ENCODE data around the gene DEDD.
"Not testable (repeated sequence)": the region's sequence is repeated elsewhere in the genome, so short reads cannot be mapped to it uniquely, and the experiment has no call there.

The DEDD gene

DNA sequence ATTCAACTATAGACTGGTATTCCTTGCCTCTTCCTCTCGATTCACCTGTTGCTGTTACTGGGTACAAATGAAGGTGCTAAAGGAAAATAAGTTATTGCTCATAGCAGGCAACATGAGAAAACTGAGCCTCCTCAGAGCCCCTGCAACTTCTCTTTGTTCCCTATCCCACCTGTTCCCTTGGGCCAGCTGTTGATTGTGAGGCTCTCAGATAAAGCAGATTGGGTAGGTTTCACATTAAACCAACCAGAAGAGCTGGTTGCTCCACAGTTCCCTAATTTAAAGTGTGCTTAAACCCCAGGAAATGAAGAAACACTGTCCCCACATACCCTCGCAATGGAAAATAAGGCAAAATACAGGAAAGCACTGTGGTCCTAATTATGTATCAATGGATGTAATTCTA, 4.8 kb downstream of the DEDD start:
- DNase-seq (ENCODE audit: low spot score), result no peak

DNA sequence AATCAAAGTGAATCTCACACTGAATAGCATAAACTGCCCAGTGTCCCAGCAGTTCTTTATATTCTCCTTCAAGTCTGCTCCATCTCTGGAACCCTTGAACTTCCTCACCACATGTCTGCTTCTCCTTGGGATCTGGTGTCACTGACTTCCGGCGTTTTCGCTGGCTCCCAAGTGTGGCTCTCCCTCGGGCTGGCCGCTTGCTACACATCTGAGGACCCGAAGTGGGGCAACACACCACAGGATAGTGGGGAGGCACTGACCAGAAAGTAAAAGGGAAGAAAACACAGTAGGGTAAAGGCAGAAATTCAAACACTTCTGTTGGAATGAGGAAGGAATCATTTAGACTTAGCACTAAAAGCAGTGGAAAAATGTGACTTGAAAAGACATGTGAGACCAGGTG, 9.5 kb downstream of the DEDD start:
- no peak for DNase-seq (ENCODE audit: low spot score)

DNA sequence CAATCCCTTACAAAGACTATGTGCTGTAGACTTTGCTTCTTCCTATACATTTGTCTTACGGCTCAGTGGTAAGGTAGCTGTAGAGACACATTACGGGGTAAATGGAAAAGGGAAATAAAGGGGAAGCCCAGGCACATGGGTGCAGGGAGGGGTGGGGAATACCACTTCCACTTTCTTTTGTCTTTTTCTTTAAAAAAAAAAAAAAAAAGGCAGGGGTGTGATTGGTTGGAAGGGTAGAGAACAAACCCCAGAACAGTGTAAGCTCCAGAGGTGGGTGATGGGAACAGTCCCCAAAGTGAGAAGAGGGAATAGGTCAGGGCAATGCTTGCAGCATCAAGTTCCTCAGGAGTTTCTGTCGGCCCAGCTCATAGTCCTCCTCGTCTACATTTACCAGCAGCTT, 10.6 kb downstream of the DEDD start:
- DNase-seq (ENCODE audit: low spot score), result peak; percentile 31

DNA sequence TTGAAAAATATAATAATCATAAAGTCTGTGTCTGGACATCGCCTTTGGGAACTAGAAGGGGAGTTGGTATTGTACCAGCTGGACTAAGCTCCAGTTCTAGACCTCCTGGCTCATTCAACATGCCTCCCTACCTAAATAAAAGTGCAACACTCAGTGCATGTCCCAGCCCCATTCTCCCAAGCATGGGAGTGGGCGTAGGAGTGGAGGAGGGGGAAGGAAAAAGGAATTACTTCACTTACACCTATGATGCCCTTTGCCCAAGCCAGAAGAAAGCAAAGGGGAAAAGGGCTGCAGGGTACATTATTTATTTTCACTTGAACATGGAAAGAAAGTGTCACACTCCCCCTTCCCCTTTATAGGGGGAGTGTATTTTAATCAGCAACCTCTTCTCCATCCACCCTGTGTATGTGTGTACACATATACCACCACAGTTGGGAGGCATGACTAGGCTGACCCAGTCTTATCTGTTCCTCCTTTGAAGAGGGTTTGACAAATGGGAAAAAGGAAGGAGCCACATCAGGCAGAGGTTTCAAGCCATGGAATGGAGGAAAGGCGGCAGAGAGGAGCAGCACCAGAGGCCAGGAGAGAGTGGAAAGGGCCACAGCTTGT, 11.3 kb downstream of the DEDD start:
- no peak for DNase-seq (ENCODE audit: low spot score)

DNA sequence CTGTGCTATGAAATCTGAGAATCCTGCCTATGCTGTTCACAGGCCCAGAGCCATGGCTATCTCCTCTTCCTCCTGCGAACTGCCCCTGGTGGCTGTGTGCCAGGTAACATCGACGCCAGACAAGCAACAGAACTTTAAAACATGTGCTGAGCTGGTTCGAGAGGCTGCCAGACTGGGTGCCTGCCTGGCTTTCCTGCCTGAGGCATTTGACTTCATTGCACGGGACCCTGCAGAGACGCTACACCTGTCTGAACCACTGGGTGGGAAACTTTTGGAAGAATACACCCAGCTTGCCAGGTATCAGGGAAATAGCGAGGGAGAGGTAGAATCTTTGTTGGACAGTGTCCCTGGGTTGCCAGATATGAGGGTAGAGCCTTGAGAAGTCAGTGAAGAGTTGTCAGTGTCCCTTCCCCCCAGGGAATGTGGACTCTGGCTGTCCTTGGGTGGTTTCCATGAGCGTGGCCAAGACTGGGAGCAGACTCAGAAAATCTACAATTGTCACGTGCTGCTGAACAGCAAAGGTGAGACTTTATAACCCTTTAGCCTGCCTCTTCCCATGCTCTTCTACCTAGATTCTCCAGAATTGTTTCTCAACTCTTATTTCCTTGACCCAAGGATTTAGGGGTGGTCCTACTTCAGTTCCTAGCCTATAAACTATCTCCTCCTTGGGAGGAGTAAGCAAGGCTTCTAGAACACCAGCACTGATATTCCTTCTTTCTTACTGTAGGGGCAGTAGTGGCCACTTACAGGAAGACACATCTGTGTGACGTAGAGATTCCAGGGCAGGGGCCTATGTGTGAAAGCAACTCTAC, 13.2 kb downstream of the DEDD start:
- no peak for DNase-seq (ENCODE audit: low spot score)

DNA sequence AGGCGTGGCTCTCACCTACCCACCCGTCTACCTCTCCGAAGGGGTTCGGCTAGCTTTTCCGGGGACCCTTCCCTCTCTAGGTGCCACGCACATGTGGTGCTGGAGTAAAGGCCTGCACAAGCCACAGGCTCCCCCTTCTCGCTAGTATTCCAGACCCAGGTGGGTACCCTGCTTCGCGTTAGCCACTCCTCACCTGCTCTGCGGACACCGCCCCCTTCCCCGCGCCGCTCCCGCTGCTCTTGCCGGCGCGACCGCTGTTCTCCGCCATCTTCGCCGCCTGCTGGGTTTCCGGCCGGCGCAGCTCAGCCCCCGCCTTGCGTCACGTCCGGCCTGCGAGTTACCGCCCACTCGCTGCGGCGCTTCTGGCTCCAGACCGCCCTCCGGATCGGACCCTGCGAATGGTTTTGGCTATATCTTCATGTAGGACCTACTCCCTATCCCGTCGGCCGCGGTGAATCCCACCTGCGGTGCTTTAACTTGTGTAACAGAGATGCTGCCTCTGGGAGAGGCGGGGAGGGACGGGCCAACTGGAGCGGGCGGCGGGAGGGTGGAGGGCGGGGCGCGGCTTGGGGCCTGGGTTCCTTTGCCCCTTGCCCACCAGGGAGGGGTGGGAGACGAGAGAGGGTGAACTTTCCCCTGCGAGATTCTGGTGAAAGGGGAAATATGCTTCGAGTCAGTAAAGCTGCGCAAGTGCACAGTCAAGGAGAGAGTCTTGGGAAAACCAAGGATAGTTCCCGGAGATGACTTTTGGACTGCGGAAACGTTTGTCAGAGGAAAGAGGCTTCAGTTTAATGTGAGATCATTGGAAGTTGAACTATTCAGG, 14.5 kb downstream of the DEDD start, which contains the start of the genes NIT1 and PFDN2:
NIT1 (plus strand) TSS at position 347 of the 823 bp plus-strand sequence; CDS start at position 419, 72 bp downstream.
PFDN2 (minus strand) TSS at position 279 of the 823 bp plus-strand sequence; CDS start at position 268, 11 bp downstream.
- DNase-seq (ENCODE audit: low spot score), result peak; percentile 84

DNA sequence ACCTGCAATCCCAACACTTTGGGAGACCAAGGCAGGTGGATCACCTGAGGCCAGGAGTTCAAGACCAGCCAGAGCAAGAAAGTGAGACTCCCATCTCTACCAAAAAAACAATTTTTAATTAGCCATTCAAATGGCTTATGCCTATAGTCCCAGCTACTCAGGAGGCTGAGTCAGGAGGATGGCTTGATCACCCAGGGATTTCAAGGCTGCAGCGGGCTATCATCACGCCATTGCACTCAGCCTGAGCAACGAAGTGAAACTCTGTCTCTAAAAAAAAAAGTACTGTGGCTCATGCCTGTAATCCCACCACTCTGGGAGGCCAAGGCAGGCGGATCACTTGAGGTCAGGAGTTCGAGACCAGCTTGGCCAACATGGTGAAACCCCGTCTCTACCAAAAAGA, 16.5 kb downstream of the DEDD start:
- DNase-seq (ENCODE audit: low spot score), result not testable (repeated sequence)

DNA sequence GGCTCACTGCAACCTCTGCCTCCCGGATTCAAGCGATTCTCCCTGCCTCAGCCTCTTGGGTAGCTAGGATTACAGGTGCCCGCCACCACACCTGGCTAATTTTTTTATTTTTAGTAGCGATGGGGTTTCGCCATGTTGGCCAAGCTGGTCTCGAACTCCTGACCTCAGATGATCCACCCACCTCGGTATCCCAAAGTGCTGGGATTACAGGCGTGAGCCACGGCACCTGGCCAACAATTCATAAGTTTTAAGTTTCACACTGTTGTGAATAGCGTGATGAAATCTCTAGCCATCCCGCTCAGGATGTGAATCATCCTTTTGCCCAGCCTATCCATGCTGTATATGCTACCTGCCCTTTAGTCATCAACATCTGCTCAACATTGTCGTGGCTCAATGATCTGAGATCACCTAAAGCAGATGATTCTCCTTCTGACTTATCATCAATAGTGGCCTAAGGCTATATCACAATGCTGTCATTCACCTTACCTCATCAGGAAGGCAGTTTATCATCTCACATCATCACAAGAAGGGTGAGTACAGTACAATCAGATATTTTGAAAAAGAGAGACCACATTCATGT, 17.2 kb downstream of the DEDD start:
- DNase-seq (ENCODE audit: low spot score), result no peak

DNA sequence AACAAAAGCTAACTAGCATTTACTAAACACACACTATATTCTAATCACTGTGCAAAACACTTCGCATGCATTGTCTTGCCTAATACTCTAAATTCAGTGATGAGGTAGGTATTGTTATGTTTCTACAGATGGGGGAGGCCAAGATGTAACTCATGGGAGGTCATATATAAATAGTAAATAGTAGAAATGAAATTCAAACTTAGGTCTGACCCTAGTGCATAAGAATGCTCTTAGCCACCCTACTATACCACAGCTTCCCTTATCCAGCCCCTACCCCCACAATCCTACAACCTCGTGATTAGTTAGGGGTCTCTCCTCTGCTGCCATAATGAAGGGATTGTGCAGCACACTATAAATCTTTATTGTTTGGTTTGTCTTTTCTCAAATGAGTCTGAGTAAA, 17.9 kb downstream of the DEDD start:
- peak; percentile 23 for DNase-seq (ENCODE audit: low spot score)

DNA sequence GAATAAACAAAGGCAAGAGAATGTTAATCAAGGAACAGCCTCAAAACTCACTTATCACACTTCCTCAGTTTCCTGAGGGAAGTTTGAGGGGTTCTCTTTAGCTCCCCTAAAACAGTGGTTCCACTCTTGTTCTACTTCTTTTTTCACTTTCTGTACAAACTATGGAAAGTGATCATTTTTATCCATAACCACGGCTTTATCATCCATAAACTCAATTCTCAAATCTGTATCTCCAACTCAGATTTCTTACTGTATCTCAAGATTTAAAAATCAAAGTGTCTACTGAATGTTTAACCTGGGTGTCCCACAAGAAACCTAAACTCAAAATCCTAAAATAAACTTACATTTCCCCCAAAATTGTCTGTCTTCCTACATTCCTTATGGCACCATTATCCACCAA, 18.6 kb downstream of the DEDD start:
- no peak for DNase-seq (ENCODE audit: low spot score)

DNA sequence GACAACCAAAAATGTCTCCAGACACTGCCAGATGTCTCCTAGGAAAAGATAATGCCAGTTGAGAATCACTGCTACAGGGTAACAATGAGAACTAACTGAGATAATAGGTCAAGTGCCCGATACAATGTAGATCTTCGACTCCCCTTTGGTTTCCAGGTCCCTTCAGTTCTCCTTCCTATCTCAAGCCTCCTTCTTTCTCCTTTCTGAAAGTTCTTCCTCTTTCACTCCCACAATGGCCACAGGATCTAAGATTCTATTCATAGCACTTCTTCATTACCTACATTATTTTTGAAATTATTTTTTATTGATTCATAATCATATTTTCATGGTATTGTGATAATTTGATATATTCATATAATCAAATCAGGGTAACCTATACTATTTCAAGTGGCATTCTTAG, 20.9 kb downstream of the DEDD start:
- DNase-seq (ENCODE audit: low spot score), result no peak

DNA sequence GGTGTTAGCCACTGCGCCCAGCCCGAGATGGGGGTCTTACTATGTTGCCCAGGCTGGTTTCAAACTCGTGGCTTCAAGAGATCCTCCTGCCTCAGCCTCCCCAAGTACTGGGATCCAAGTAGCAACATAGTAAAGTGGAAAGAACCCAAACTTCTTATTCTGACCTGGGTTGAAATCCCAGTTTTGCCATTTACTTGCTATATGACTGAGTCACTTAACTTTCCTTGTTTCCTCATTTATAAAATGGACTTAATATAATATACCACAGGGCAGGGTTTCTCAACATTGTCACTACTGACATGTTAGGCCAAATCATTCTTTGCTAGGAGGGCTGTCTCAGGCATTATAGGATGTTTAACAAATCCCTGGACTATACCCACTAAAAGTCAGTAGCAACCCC, 21.4 kb downstream of the DEDD start:
- DNase-seq (ENCODE audit: low spot score), result no peak

DNA sequence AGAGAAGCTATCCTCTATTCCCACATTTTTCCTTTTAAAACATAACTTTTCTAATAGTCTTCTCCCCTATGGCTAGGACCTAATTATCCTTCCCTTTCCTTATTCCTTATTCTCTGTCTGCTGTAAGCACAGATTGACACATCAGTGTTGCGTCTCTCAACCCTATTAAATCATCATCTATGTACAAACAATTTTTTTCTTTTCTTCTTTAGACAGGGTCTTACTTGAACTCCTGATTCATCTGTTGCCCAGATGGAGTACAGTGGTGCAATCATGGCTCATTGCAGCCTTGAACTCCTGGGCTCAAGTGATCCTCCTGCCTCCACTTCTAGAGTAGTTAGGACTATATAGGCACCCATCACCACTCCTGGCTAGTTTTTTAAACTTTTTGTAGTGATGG, 26.0 kb downstream of the DEDD start:
- DNase-seq (ENCODE audit: low spot score), result no peak

DNA sequence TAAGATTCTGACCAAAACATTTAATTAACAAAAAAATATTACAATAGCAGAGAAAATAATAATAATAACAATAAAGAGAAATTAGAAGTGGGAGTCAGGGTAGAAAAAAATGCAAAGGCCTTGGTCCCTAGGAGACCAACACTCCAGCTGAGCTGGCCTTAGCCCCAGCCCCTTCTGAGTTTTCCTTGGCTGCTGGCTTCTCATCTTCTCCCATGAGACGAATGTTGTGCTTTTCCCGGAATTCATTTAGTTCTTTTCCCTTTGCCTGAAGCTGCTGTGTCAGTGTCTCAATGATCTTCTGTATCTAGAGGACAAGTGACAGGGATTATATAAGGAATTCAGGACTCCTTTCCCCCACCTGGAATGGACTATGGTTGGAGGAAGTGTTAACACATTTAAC, 31.9 kb downstream of the DEDD start:
- DNase-seq (ENCODE audit: low spot score), result no peak

DNA sequence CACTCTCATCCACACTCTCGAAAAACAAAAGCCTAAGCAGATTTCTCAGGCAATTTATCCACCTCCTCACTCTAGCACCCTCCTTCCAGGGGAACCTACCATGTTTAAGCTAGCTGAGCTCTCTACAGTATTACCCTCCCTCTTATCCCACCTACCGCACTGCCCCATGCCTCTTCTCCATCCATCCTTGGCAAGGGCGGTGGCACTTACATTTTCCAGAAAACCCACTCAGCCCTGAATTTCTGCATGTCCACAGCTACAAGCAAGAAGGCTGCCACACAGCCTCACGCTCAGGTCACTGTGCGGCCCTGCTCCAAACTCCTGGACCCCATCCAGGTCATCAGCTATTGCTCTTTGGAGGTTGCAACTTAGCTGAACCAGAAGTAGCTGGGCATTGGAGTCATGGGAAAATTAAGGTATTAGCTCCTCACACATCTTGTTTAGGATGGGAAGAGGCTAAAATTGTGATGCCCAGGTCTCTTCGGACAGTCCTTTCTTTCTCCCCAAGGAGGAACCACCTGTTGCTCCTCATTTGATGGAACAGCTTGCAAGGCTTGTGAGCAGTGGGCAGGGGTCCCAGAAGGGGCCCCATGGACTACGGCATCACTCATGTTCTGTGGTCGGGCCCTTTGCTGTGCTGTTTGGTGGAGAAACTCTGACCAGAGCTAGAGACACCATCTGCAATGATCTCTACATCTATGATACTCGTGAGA, 33.2 kb downstream of the DEDD start:
- no peak for DNase-seq (ENCODE audit: low spot score)

DNA sequence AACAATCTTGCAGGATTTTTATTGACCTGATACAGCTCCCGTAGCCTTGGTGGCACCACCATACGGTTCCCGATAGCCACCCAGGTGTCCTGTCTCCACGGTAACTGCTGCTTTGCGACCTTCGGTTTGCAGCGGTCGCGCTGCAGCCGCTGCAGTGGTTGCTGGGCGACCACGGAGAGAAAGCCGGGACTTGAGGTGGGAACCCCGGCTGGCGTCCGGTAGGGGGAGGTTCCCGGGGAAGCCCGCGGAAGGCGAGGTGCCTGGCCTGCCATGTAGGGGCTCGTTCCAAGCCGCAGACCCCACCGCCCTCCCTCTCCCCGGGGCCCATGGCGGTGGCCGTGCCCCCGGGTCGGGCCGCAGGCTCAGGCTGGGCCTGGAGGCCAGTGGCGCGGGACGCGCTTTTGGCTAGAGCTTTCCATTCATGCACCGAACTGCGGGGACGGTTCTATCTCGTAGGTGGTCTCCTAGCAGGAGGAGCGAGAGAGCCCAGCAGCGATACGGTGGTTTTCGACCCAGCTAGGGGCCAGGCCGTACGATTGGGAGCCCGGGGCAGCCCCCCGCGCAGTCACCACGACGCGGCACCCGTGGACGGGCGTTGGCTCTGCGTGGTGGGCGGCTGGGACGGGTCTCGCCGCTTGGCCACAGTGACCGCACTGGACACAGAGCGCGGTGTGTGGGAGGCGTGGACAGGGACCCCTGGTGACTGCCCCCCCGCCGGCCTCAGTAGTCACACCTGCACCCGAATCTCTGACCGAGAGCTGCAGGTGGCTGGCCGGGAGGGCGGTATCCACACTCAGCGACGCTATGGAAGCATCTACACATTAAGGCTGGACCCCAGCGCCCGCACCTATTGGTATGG, 34.0 kb downstream of the DEDD start, which contains the start of gene KLHDC9:
KLHDC9 (plus strand) TSS at position 152 of the 859 bp plus-strand sequence; CDS start at position 327, 175 bp downstream.
- no peak for DNase-seq (ENCODE audit: low spot score)

DNA sequence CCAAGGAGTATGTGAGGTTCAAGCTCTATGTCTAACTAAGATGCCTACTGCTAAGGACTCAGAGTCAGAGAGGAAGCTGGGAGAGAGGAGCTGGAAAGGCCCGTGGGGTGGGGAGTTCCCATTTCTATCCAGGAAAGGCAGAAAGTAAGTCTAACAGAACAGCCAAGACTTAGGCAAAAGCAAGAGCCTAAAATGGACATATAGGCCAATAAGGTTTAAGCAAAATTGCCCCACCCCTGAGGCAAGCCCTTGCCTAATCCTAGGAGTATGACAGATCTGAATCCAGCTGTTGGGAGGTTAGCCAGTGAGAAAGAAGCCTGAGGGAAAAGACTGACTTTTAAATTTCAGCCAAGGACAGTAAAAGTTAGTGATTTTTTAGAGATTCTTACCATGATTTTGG, 35.9 kb downstream of the DEDD start:
- no peak for DNase-seq (ENCODE audit: low spot score)

DNA sequence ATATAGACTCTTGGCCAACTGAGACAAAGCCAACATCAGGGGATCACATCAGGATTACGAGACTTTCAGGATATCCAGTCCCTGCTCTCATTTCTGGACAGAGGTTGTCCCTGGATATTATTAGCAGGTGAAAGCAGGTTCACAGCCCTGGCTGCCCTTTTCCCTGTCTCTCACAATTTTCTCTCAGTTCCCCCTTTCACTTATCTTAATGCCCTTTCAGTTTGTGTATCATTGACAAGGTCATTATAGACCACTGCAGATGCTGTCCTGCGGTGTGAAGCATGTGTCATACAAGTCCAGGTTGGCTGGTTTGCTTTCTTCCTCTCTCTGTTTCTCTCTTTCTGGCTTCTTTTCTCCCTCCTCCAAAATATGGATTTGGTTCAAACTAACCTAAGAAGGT, 36.5 kb downstream of the DEDD start:
- DNase-seq (ENCODE audit: low spot score), result no peak

DNA sequence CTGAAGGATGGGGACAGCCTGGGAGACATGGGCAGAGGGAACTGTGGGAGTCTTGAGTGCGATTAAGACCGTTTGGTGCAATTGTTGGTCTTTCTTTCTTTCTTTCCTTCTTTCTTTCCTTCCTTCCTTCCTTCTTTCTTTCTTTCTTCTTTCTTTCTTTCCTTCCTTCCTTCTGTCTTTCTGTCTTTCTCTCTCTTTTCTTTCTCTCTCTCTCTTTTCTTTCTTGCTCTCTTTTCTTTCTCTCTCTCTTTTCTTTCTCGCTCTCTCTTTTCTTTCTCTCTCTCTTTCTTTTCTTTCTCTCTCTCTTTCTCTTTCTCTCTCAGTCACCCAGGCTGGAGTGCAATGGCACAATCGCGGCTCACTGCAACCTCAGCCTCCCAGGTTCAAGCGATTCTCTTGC, 37.2 kb downstream of the DEDD start:
- no peak for DNase-seq (ENCODE audit: low spot score)

DNA sequence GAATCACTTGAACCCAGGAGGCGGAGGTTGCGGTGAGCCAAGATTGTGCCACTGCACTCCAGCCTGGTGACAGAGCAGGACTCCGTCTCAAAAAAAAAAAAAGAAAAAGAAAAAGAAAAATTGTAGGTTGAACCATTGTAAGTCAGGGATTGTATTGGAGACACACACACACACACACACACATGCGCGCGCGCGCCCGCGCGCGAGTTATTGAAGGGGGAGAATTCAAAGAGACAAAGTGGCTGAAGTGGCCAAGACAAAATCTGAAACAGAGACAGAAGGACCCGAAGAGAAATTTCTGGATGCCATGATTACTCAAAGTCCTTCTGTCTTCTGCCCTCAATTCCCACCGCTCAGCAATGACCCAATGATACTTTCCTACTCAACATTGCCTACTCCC, 38.0 kb downstream of the DEDD start:
- DNase-seq (ENCODE audit: low spot score), result no peak

DNA sequence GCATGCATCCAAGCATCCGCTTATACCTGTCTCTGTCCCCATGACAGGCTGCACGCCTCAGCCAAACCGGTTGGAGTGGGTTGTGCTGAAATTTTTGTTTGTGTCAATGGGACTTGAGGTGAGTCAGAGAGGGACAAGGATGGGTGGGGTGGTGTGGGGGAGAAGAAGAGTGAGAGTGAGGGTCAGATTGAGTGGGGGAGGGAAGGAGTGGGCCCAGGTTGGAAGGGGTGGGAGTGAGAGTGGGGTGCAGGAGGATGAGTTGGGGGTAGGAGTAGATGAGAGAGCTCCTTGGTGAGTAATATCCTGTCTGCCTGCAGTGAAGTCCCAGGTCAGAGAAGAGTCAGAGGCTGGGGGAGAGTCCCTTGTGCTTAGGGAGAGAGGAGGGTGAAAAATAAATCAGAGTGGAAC, 39.8 kb downstream of the DEDD start:
- DNase-seq (ENCODE audit: low spot score), result no peak
